ENCODE data around the gene ISCA2. TPM values are rescaled to one million over a fixed set of nuclear protein-coding genes. Genes with fewer than 3 reads are reported as not detected.

The ISCA2 gene
- total and polyA plus RNA-seq, 2 donors (not counting 1 experiment from before 2014, with no cell fraction given) = 14.1 to 28.3 TPM

DNA sequence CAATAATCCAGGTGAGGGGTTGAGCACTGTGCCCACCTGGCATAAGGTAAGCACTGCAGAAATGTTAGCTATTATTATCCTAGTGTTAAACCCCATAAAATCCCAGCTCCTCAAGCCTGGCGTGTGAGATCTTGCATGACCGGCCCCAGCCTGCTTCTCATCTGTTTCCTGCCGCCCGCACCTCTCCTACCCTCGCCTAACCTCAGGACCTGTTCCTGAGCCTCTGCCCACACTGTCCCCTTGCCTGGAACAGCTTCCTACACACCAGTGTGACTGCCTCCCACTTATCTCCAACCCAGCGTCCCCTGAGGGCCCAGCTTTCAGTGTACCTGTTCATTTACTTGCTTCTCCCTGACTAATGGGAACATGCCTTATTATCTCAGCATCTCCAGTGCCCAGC lies 24.7 kb downstream of the ISCA2 start:
- no peaks in the 10 kb centered on the region for H3K9me3 Mint-ChIP-seq (ENCODE audit: insufficient read depth)
- H2AFZ ChIP-seq (ENCODE audit: insufficient read depth, low read depth, low read length, poor library complexity, severe bottlenecking) = no peak overlapping the region
- DNase-seq = no peak
- no peak for TF ChIP-seq EZH2 (IDR thresholded peaks at IDR 0.05; ENCODE audit: borderline replicate concordance, insufficient read depth, low read depth, low read length, poor library complexity, severe bottlenecking)
- TF ChIP-seq, protein P1, sequence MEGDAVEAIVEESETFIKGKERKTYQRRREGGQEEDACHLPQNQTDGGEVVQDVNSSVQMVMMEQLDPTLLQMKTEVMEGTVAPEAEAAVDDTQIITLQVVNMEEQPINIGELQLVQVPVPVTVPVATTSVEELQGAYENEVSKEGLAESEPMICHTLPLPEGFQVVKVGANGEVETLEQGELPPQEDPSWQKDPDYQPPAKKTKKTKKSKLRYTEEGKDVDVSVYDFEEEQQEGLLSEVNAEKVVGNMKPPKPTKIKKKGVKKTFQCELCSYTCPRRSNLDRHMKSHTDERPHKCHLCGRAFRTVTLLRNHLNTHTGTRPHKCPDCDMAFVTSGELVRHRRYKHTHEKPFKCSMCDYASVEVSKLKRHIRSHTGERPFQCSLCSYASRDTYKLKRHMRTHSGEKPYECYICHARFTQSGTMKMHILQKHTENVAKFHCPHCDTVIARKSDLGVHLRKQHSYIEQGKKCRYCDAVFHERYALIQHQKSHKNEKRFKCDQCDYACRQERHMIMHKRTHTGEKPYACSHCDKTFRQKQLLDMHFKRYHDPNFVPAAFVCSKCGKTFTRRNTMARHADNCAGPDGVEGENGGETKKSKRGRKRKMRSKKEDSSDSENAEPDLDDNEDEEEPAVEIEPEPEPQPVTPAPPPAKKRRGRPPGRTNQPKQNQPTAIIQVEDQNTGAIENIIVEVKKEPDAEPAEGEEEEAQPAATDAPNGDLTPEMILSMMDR (IDR thresholded peaks at IDR 0.05) = no peak
- H3K79me2 ChIP-seq (ENCODE audit: control insufficient read depth, insufficient read depth, low read length) = no peaks in the 10 kb centered on the region
- no peak overlapping the region for H3K4me3 Mint-ChIP-seq
- no peak for ATAC-seq (ENCODE audit: low read depth)
- no peak overlapping the region for H3K27ac ChIP-seq (ENCODE audit: low read length in 2 of 2)
- H3K27me3 ChIP-seq (replicated peaks in 1 of 4; ENCODE audit: control extremely low read depth in 1 of 4, control insufficient read depth in 3 of 4, insufficient read depth in 4 of 4, low read length in 3 of 4) = peaks cover 0 to 10% (median 2%) of the 10 kb centered on the region in 4 experiments
- no peak overlapping the region for H3K27ac Mint-ChIP-seq
- POLR2A ChIA-PET = no interaction called here
- no peaks in the 10 kb centered on the region for H3K9me3 ChIP-seq (ENCODE audit: control extremely low read depth in 1 of 3, control insufficient read depth in 2 of 3, insufficient read depth in 1 of 3, low read length in 2 of 3)
- H3K4me3 ChIP-seq (ENCODE audit: control extremely low read depth in 1 of 5, extremely low read depth in 1 of 5, insufficient read depth in 1 of 5, low read depth in 2 of 5, low read length in 4 of 5) = no peak overlapping the region
- no peak overlapping the region for H3K4me2 ChIP-seq (replicated peaks; ENCODE audit: low read depth, low read length, poor library complexity, severe bottlenecking)
- 23% methylated on average over 6 of the region's 6 CpGs for WGBS (ENCODE audit: insufficient coverage)
- H3K4me1 ChIP-seq (ENCODE audit: control insufficient read depth in 2 of 2, insufficient read depth in 2 of 2, low read length in 2 of 2) = peaks cover 6 to 7% of the 10 kb centered on the region in 2 donors
- H3K27me3 Mint-ChIP-seq = peaks cover 24% of the 10 kb centered on the region
- no peaks in the 10 kb centered on the region for H3K36me3 ChIP-seq (replicated peaks in 1 of 2; ENCODE audit: control extremely low read depth in 1 of 2, control insufficient read depth in 1 of 2, extremely low read depth in 1 of 2, insufficient read depth in 2 of 2, low read length in 1 of 2)
- intact Hi-C loops (cut with micrococcal nuclease) = no loop called here
- no peaks in the 10 kb centered on the region for H4K20me1 ChIP-seq (ENCODE audit: control insufficient read depth, insufficient read depth, low read length, poor library complexity, severe bottlenecking)
- CTCF ChIA-PET = no interaction called here
- no peak overlapping the region for H3K9ac ChIP-seq (ENCODE audit: low read length)
- peaks cover 7% of the 10 kb centered on the region for H3K4me1 Mint-ChIP-seq

DNA sequence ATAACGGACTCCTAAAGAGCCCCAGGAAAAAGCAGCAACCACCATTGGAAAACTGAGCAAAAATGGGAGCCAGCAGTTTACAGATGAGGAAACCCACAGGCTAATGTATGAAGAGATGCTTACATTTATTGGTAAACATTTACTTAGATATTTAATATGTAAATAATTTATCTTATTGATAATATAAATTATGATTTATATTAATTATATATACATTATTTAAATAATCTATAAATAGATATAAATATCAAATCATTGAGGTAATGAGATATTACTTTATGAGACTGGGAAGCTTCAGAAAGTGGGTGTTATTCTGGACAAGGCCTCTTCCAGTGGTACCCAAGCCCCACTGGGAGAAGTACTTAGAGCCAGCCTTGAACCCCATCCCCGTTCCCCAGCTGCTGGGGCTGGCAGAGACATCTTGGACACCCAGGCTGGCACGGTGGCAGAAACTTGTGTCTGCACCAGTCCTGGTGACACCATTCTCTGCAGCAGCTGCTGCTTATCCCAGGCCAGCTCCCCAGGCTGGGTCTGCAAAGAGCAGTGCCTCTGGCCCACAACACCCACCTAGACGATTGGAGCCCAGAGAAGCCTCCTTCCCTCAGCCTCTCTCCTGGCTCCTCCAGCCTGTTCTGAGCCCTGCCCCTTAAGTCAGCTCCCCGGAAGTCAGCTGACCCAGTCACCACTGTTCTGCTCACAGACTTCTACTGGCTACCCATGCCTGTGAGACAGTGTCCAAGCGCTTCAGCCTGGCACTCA lies 25.9 kb downstream of the ISCA2 start:
- no peak overlapping the region for H3K27ac ChIP-seq (ENCODE audit: low read length in 2 of 2)
- no peaks in the 10 kb centered on the region for H3K36me3 ChIP-seq (replicated peaks in 1 of 2; ENCODE audit: control extremely low read depth in 1 of 2, control insufficient read depth in 1 of 2, extremely low read depth in 1 of 2, insufficient read depth in 2 of 2, low read length in 1 of 2)
- H3K9me3 Mint-ChIP-seq (ENCODE audit: insufficient read depth) = no peaks in the 10 kb centered on the region
- DNase-seq = no peak
- H3K9ac ChIP-seq (ENCODE audit: low read length) = no peak overlapping the region
- no peak overlapping the region for H3K4me3 Mint-ChIP-seq
- peaks cover 3% of the 10 kb centered on the region for H3K4me1 Mint-ChIP-seq
- H2AFZ ChIP-seq (ENCODE audit: insufficient read depth, low read depth, low read length, poor library complexity, severe bottlenecking) = no peak overlapping the region
- intact Hi-C loops (cut with micrococcal nuclease) = no loop called here
- no peak overlapping the region for H3K4me3 ChIP-seq (ENCODE audit: control extremely low read depth in 1 of 5, extremely low read depth in 1 of 5, insufficient read depth in 1 of 5, low read depth in 2 of 5, low read length in 4 of 5)
- peaks cover 27% of the 10 kb centered on the region for H3K27me3 Mint-ChIP-seq
- H3K27me3 ChIP-seq (replicated peaks in 1 of 4; ENCODE audit: control extremely low read depth in 1 of 4, control insufficient read depth in 3 of 4, insufficient read depth in 4 of 4, low read length in 3 of 4) = peaks cover 0 to 3% (median 0%) of the 10 kb centered on the region in 4 experiments
- TF ChIP-seq, protein P1 (IDR thresholded peaks at IDR 0.05) = no peak
- TF ChIP-seq EZH2 (IDR thresholded peaks at IDR 0.05; ENCODE audit: borderline replicate concordance, insufficient read depth, low read depth, low read length, poor library complexity, severe bottlenecking) = no peak
- no peak overlapping the region for H3K4me2 ChIP-seq (replicated peaks; ENCODE audit: low read depth, low read length, poor library complexity, severe bottlenecking)
- H4K20me1 ChIP-seq (ENCODE audit: control insufficient read depth, insufficient read depth, low read length, poor library complexity, severe bottlenecking) = no peaks in the 10 kb centered on the region
- no peak overlapping the region for H3K27ac Mint-ChIP-seq
- no peaks in the 10 kb centered on the region for H3K79me2 ChIP-seq (ENCODE audit: control insufficient read depth, insufficient read depth, low read length)
- 95% methylated on average over 5 of the region's 6 CpGs for WGBS (ENCODE audit: insufficient coverage)
- ChIA-PET POLR2A (no interaction called here), CTCF (no interaction called here)
- H3K4me1 ChIP-seq (ENCODE audit: control insufficient read depth in 2 of 2, insufficient read depth in 2 of 2, low read length in 2 of 2) = peaks cover 3 to 5% of the 10 kb centered on the region in 2 donors
- ATAC-seq (ENCODE audit: low read depth) = no peak
- no peaks in the 10 kb centered on the region for H3K9me3 ChIP-seq (ENCODE audit: control extremely low read depth in 1 of 3, control insufficient read depth in 2 of 3, insufficient read depth in 1 of 3, low read length in 2 of 3)
